Measurements from ENCODE around the gene TNIP2. TPM values are rescaled to one million over a fixed set of nuclear protein-coding genes. Genes with fewer than 3 reads are reported as not detected.

TNIP2 gene
- total RNA-seq, 2 donors from 2014 or later = 33.1 to 36.5 TPM

DNA sequence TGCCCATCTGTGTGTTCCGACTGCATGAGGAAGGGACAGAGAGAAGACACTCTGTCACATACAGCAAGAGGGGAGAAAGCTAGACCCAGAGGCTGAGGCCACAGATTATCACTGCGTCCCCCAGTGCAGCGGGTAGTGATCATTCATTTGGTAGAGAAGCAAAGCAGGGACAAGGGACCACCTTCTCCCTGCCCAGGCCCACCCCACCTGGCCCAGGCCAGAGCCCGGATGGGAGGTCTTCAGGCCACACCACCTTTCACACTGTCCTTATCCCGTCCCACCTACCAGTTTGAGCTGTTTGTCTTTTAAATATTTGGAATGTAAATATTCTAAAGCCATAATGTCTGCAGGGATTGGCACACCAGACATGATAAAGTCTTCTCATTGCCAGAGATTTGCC, 10.6 kb downstream of the TNIP2 start:
- Mint-ChIP-seq H3K27me3 (ENCODE audit: insufficient read depth) (no peaks in the 10 kb centered on the region), H3K27ac (peak overlapping the region; percentile 13), H3K4me3 (no peak overlapping the region), H3K4me1 (no peaks in the 10 kb centered on the region), H3K36me3 (ENCODE audit: low read depth) (peaks cover 49% of the 10 kb centered on the region), H3K9me3 (no peaks in the 10 kb centered on the region)
- no peak overlapping the region for H3K27ac ChIP-seq (ENCODE audit: low read depth, low read length)
- peaks cover 48% of the 10 kb centered on the region for H3K36me3 ChIP-seq (ENCODE audit: control insufficient read depth, insufficient read depth, low read length)
- H3K4me3 ChIP-seq (ENCODE audit: low read length) = no peak overlapping the region
- no peak overlapping the region for H3K9ac ChIP-seq (ENCODE audit: extremely low read depth, low read length, poor library complexity, severe bottlenecking)
- 96% methylated on average over 3 to 4 of the region's 5 CpGs for WGBS, 2 experiments (ENCODE audit: insufficient coverage in 1 of 2, insufficient read length in 1 of 2)
- TF ChIP-seq, protein P1, sequence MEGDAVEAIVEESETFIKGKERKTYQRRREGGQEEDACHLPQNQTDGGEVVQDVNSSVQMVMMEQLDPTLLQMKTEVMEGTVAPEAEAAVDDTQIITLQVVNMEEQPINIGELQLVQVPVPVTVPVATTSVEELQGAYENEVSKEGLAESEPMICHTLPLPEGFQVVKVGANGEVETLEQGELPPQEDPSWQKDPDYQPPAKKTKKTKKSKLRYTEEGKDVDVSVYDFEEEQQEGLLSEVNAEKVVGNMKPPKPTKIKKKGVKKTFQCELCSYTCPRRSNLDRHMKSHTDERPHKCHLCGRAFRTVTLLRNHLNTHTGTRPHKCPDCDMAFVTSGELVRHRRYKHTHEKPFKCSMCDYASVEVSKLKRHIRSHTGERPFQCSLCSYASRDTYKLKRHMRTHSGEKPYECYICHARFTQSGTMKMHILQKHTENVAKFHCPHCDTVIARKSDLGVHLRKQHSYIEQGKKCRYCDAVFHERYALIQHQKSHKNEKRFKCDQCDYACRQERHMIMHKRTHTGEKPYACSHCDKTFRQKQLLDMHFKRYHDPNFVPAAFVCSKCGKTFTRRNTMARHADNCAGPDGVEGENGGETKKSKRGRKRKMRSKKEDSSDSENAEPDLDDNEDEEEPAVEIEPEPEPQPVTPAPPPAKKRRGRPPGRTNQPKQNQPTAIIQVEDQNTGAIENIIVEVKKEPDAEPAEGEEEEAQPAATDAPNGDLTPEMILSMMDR (conservative IDR thresholded peaks at IDR 0.05) = no peak
- DNase-seq = no peak
- no peaks in the 10 kb centered on the region for H3K27me3 ChIP-seq (ENCODE audit: control insufficient read depth, insufficient read depth, low read length, poor library complexity, severe bottlenecking)
- no peaks in the 10 kb centered on the region for H3K9me3 ChIP-seq (ENCODE audit: control insufficient read depth, low read length)
- H3K4me1 ChIP-seq (ENCODE audit: control insufficient read depth, insufficient read depth, low read length) = no peaks in the 10 kb centered on the region

DNA sequence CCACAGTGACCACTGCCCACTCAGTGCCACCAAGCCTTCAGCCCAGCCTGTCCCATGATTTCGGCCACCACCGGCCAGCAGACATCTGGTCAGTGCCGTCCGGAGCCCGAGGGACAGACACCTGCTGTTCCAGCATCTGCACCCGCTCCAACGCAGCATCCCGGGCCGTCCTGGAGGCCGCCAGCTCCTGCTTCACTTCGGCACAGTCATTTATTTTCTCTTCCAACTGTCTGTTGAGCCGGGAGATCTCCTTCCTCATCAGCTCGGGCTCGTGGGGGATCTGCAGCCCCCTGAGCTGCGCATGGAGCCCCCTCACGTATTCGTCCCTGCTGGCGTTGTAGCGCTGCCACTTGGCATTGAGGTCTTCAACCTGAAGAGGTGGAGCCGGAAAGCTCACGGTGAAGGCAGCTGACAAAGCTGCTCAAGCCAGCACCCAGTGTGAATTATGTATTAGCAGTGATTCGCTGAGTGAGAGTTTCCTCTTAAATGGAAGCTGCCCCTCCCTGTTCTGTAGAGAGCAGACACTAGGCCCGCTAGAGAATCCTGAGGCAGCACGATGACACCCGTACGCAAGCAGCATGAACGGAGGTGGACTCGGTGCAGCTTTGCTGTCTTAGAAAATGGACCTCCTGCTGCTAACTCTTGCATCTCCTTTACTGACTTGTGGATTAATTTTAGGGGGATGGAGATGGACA, 11.4 kb downstream of the TNIP2 start:
- Histone ChIP-seq H3K27ac (ENCODE audit: low read depth, low read length) (no peak overlapping the region), H3K9ac (ENCODE audit: extremely low read depth, low read length, poor library complexity, severe bottlenecking) (no peak overlapping the region), H3K9me3 (ENCODE audit: control insufficient read depth, low read length) (no peaks in the 10 kb centered on the region), H3K4me1 (ENCODE audit: control insufficient read depth, insufficient read depth, low read length) (no peaks in the 10 kb centered on the region), H3K27me3 (ENCODE audit: control insufficient read depth, insufficient read depth, low read length, poor library complexity, severe bottlenecking) (no peaks in the 10 kb centered on the region), H3K4me3 (ENCODE audit: low read length) (no peak overlapping the region), H3K36me3 (ENCODE audit: control insufficient read depth, insufficient read depth, low read length) (peaks cover 48% of the 10 kb centered on the region)
- Mint-ChIP-seq H3K36me3 (ENCODE audit: low read depth) (peaks cover 48% of the 10 kb centered on the region), H3K4me3 (no peak overlapping the region), H3K9me3 (no peaks in the 10 kb centered on the region), H3K27ac (no peak overlapping the region), H3K4me1 (no peaks in the 10 kb centered on the region), H3K27me3 (ENCODE audit: insufficient read depth) (no peaks in the 10 kb centered on the region)
- 90 to 92% methylated on average over 22 to 28 of the region's 28 CpGs for WGBS, 2 experiments (ENCODE audit: insufficient coverage in 1 of 2, insufficient read length in 1 of 2)
- DNase-seq = no peak
- TF ChIP-seq, protein P1 (conservative IDR thresholded peaks at IDR 0.05) = no peak

DNA sequence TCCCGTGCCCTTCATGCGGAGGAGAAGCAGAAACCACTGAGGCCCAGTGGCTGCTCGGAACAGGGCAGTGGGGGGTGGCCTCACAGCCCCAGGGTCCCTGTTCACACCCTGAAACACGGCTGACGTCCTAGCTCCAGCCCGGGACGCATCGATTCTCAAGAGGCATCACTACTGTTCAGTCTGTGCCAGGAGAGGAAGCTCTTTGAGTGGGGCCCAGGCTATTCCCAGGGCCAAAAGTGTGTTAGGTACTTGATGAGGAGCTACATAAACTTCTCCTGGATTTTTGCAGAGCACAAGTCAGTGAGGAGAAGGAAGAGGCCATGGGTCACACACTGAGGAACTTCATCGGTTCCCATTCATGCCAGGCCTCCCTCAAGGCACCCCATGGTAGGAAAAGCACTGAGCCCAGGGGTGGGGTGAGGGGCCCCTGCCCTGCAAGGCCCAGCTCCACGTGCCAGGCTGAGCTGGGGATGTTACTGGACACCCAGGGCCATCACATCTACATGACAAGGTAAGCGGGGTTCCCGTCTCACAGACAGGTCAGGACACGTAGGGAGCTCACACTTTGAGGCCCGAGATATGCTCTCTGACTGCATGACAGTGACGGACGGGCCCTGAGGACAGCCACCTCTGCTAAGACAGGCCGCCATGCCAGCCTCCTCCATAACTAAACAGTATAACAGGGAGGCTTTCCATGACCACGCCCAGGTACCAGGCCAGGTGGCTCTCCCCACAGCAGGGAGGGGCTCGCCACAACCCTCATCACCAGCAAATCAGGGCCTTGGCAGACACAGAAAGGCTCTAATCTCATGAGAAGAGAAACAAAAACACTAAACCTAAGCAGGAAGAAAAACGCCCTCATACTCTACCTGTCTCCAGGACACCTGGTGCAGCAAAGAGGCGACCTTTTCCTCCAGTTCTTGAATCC, 12.4 kb downstream of the TNIP2 start:
- no peak overlapping the region for H3K4me3 Mint-ChIP-seq
- no peaks in the 10 kb centered on the region for H3K27me3 ChIP-seq (ENCODE audit: control insufficient read depth, insufficient read depth, low read length, poor library complexity, severe bottlenecking)
- H3K36me3 ChIP-seq (ENCODE audit: control insufficient read depth, insufficient read depth, low read length) = peaks cover 48% of the 10 kb centered on the region
- no peaks in the 10 kb centered on the region for H3K27me3 Mint-ChIP-seq (ENCODE audit: insufficient read depth)
- H3K36me3 Mint-ChIP-seq (ENCODE audit: low read depth) = peaks cover 48% of the 10 kb centered on the region
- no peaks in the 10 kb centered on the region for H3K9me3 Mint-ChIP-seq
- 94 to 97% methylated on average over 19 to 21 of the region's 21 CpGs for WGBS, 2 experiments (ENCODE audit: insufficient coverage in 1 of 2, insufficient read length in 1 of 2)
- H3K4me3 ChIP-seq (ENCODE audit: low read length) = no peak overlapping the region
- no peaks in the 10 kb centered on the region for H3K4me1 Mint-ChIP-seq
- DNase-seq = no peak
- no peak overlapping the region for H3K27ac ChIP-seq (ENCODE audit: low read depth, low read length)
- TF ChIP-seq, protein P1 (conservative IDR thresholded peaks at IDR 0.05) = no peak
- no peaks in the 10 kb centered on the region for H3K9me3 ChIP-seq (ENCODE audit: control insufficient read depth, low read length)
- no peaks in the 10 kb centered on the region for H3K4me1 ChIP-seq (ENCODE audit: control insufficient read depth, insufficient read depth, low read length)
- H3K27ac Mint-ChIP-seq = no peak overlapping the region
- no peak overlapping the region for H3K9ac ChIP-seq (ENCODE audit: extremely low read depth, low read length, poor library complexity, severe bottlenecking)
